GM21367 (cell line): ENCODE data around the gene FANCM.
A peak's percentile ranks its signal among the peaks of the same experiment; 100 is the strongest.

Experiments used
- ATAC-seq: cut with Tn5 transposase; IDR thresholded peaks from one replicate; pipeline ENCODE4 v1.9.1; 2021; ENCODE audit not compliant: unreplicated experiment

The FANCM gene

GRCh38 chr14:45222485-45223262, 86.9 kb downstream of the FANCM start:
- ATAC-seq = no peak

GRCh38 chr14:45227566-45227965, 91.8 kb downstream of the FANCM start:
- no peak for ATAC-seq

- ATAC-seq = no peak
These were observed 103.3 kb downstream of the FANCM start for GRCh38 chr14:45238988-45239387.

DNA sequence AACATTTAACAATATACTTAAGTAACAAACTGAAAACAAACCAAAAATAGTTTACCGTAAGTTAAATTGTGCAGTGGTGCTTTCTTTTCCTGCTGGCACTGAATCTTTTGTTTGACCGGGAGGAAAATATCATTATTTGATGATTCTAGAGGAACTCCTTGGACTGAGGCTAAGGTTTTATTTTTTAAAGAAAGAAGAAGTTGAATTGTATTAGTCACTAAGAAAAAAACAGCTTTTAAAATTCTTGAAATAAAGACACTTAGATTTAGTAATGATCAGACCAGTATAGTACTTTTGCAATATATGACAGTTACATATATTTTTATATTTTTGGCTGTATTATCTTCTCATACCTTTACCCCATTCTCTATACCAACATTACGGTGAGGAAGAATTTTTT, 107.0 kb downstream of the FANCM start:
- ATAC-seq = no peak

GRCh38 chr14:45246151-45246550, 110.4 kb downstream of the FANCM start:
- no peak for ATAC-seq

DNA sequence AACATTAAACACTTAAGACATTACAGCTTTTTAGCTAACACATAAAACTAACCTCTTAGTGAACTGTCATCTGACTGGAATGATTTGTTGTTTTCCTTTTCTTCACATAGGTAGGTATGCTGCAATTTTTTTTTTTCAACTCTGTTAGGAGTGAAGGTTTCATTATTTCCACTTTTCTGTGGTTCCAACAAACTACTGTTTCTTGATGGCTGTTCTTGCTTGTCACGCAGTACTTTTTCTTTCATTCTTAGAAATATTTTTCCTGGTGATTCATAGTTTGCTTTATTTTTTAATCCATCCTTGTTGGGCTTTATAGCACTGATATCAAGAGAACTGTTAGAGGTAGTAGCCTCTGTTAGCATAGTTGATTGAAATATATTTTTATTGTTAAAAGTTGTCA, 111.0 kb downstream of the FANCM start:
- ATAC-seq = no peak

GRCh38 chr14:45247427-45247826, 111.7 kb downstream of the FANCM start:
- ATAC-seq = no peak

DNA sequence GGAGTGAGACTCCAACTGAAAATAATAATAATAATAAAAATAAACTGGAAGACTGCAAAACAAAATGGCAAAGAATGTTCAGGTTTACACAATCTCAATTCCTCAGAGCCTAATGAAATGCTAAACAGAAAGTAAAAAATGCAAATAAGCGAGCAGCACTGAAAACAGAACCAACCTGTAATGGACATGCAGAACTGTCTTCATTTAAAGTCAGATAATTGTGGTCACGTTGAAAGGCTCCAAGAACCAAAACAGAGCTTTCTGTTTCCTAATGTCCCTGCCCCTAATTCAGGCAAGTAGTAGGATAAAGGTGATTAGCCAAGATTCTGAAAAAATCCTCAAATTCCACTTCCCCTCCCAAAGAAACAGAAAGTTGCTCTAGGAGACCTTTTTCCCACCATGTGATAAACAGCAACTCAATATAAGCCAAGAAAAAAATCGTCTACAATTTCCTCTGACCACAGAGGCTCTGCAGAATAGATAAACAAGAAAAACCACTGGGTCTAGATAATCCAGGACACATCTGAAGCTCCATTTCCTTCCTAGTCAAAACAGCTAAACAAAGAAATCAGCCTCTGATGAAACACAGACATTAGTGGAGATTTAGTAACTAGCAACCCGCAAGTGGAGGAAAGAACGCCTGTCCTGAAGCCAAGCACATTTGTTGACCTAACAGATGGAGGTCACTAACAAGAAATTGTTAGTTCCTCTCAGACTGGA, 114.3 kb downstream of the FANCM start:
- ATAC-seq = peak; percentile 20
